ENCODE measurements around the gene POLR2J.
A peak's percentile ranks its signal among the peaks of the same experiment; 100 is the strongest.

The POLR2J gene

GRCh38 chr7:102432442-102433218 lies 46.1 kb downstream of the POLR2J start (continued):
- TF ChIP-seq ZNF239 (tag by site-specific recombination; IDR thresholded peaks at IDR 0.05) (no peak), ZSCAN18 (tag by site-specific recombination; IDR thresholded peaks at IDR 0.05) (no peak), KLF1 (tag by site-specific recombination; IDR thresholded peaks at IDR 0.05) (peak; percentile 48), ZNF785 (tag by site-specific recombination; IDR thresholded peaks at IDR 0.05) (no peak), ZIC2 (tag by site-specific recombination; IDR thresholded peaks at IDR 0.05) (peak; percentile 77), ZNF10 (tag by site-specific recombination; IDR thresholded peaks at IDR 0.05) (no peak), ZNF518A (tag by site-specific recombination; conservative IDR thresholded peaks at IDR 0.05; ENCODE audit: low read depth) (no peak), ZNF654 (tag by site-specific recombination; IDR thresholded peaks at IDR 0.05; ENCODE audit: low read depth) (no peak), PRDM10 (tag by site-specific recombination; IDR thresholded peaks at IDR 0.05) (no peak), ZNF704 (tag by site-specific recombination; IDR thresholded peaks at IDR 0.05) (no peak), ZNF624 (tag by site-specific recombination; IDR thresholded peaks at IDR 0.05) (no peak), REPIN1 (tag by site-specific recombination; IDR thresholded peaks at IDR 0.05; ENCODE audit: low read depth) (no peak), MEIS1 (CRISPR knock-in tag; IDR thresholded peaks at IDR 0.05; ENCODE audit: borderline replicate concordance) (no peak), ZNF202 (tag by site-specific recombination; IDR thresholded peaks at IDR 0.05; ENCODE audit: borderline replicate concordance) (no peak), EGR2 (tag by site-specific recombination; IDR thresholded peaks at IDR 0.05; ENCODE audit: low read depth) (no peak; the same call in 1 of the 2 replicates), ZNF157 (tag by site-specific recombination; IDR thresholded peaks at IDR 0.05) (no peak), ZNF214 (tag by site-specific recombination; IDR thresholded peaks at IDR 0.05; ENCODE audit: borderline replicate concordance) (no peak), KLF8 (tag by site-specific recombination; IDR thresholded peaks at IDR 0.05) (peak; percentile 71; the same call in 1 of the 2 replicates), ZFHX2 (tag by site-specific recombination; conservative IDR thresholded peaks at IDR 0.05) (0 out of 2 replicates have a peak, but pooled peaks have one; percentile 15), ZFP37 (tag by site-specific recombination; IDR thresholded peaks at IDR 0.05) (no peak), ZNF114 (tag by site-specific recombination; IDR thresholded peaks at IDR 0.05) (no peak), ZNF37A (tag by site-specific recombination; IDR thresholded peaks at IDR 0.05) (no peak), ZNF600 (tag by site-specific recombination; IDR thresholded peaks at IDR 0.05) (peak; percentile 61; the same call in 1 of the 2 replicates), BCL6B (tag by site-specific recombination; IDR thresholded peaks at IDR 0.05) (no peak), ZNF548 (tag by site-specific recombination; IDR thresholded peaks at IDR 0.05) (no peak), ZNF121 (tag by site-specific recombination; IDR thresholded peaks at IDR 0.05) (peak; percentile 73; the same call in 1 of the 2 replicates)

Data from HEK293 (cell line).